ENCODE measurements around the gene RPL26. TPM values are rescaled to one million over a fixed set of nuclear protein-coding genes. Genes with fewer than 3 reads are reported as not detected.

The RPL26 gene
- total RNA-seq, 2 experiments from 2014 or later, result 1,912 to 1,913 TPM

DNA sequence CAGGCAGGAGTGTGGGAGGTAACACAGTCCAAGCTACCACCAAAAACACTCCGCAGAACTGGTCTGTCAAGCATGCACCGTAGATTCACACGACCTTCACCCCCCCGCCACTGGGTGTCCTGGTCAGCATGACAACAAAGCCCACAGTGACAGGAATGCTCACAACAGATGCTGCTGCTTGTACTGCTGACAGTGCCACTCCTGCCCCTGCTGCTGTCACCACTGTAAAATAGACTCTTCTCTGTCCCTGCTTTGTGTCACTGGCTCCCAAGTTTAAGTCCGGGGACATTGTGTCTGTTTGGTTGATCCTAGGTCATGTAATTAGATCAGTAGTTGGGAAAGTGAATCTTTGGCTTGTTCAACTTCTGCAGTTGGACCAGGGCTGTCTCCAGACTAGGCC, 50.3 kb downstream of the RPL26 start:
- H3K4me3 Mint-ChIP-seq, result no peak overlapping the region
- no peaks in the 10 kb centered on the region for H3K9me3 Mint-ChIP-seq
- CTCF ChIA-PET, result interaction anchor here (0.6 kb wide), 1 partner anchor 37 kb away, joined by 3 read pairs; no protein-coding TSS in a partner anchor
- H3K27me3 Mint-ChIP-seq, result peaks cover 17% of the 10 kb centered on the region
- no peaks in the 10 kb centered on the region for H3K36me3 Mint-ChIP-seq (ENCODE audit: low read depth)
- H3K4me1 Mint-ChIP-seq, result peaks cover 3% of the 10 kb centered on the region
- DNase-seq, result no peak
- H3K27ac Mint-ChIP-seq, result no peak overlapping the region
- POLR2A ChIA-PET, result interaction anchor here (1.3 kb wide), 1 partner anchor 9 kb away, joined by 3 read pairs; no protein-coding TSS in a partner anchor

- POLR2A ChIA-PET, result interaction anchor here (1.3 kb wide), 1 partner anchor 10 kb away, joined by 3 read pairs; no protein-coding TSS in a partner anchor
Observed at GRCh38 chr17:8332128-8332527, 50.9 kb downstream of the RPL26 start.

More at GRCh38 chr17:8332128-8332527, 50.9 kb downstream of the RPL26 start:
- Mint-ChIP-seq H3K4me1 (peaks cover 6% of the 10 kb centered on the region), H3K36me3 (ENCODE audit: low read depth) (no peaks in the 10 kb centered on the region), H3K4me3 (no peak overlapping the region), H3K27me3 (peaks cover 22% of the 10 kb centered on the region), H3K9me3 (no peaks in the 10 kb centered on the region), H3K27ac (no peak overlapping the region)
- DNase-seq, result no peak
- CTCF ChIA-PET, result interaction anchor here (0.6 to 0.9 kb wide), 2 partner anchors 38 to 50 kb away, joined by 3 read pairs; no protein-coding TSS in a partner anchor

Other genes with a start within 250 kb of the RPL26 start
- 10 to 100 TPM; 53.5 to 56.6 TPM for gene PER1, start 230.8 kb downstream of the RPL26 start, total RNA-seq
- 10 to 100 TPM; 75.2 to 79.1 TPM for gene VAMP2, start 220.2 kb downstream of the RPL26 start, total RNA-seq
- gene TMEM107, start 206.8 kb downstream of the RPL26 start, total RNA-seq, result 10 to 100 TPM; 49.7 to 53.9 TPM
- gene BORCS6, start 193.0 kb downstream of the RPL26 start, total RNA-seq, result 10 to 100 TPM; 16.3 to 17.0 TPM
- gene AURKB, start 172.6 kb downstream of the RPL26 start, total RNA-seq, result 100 to 1,000 TPM; 160 to 167 TPM
- 100 to 1,000 TPM; 116 to 120 TPM for gene CTC1, start 135.1 kb downstream of the RPL26 start, total RNA-seq
- 10 to 100 TPM; 43.6 to 45.9 TPM for gene PFAS, start 133.9 kb downstream of the RPL26 start, total RNA-seq
- 10 to 100 TPM; 45.4 to 49.4 TPM for gene RANGRF, start 94.5 kb downstream of the RPL26 start, total RNA-seq
- gene SLC25A35, start 87.8 kb downstream of the RPL26 start, total RNA-seq, result 10 to 100 TPM; 11.8 to 12.0 TPM
- not detected for gene ARHGEF15, start 73.0 kb downstream of the RPL26 start, total RNA-seq
- gene ODF4, start 43.4 kb downstream of the RPL26 start, total RNA-seq, result not detected
- under 1 TPM in 1 of 2 experiments, not detected in 1; 0.18 TPM for gene RNF222, start 14.6 kb upstream of the RPL26 start, total RNA-seq
- 10 to 100 TPM; 63.5 to 64.0 TPM for gene NDEL1, start 52.7 kb upstream of the RPL26 start, total RNA-seq
- 10 to 100 TPM; 10.2 to 11.2 TPM for gene MYH10, start 247.5 kb upstream of the RPL26 start, total RNA-seq

Data from activated CD4-positive, alpha-beta memory T cell treated with anti-CD3 and anti-CD28 coated beads, Interleukin-2, amount 10 ng/mL, durations not matched to agents 7 days and 5 days (primary cell).